ENCODE measurements around the gene AK5. TPM values are rescaled to one million over a fixed set of nuclear protein-coding genes. Genes with fewer than 3 reads are reported as not detected.
"Not testable (repeated sequence)": the region's sequence is repeated elsewhere in the genome, so short reads cannot be mapped to it uniquely, and the experiment has no call there.

The AK5 gene
- total RNA-seq, 1 experiment from 2014 or later: 426 TPM

GRCh38 chr1:77395051-77395450, 113.2 kb downstream of the AK5 start:
- no peak for DNase-seq (ENCODE audit: low read depth)

GRCh38 chr1:77398152-77398551, 116.3 kb downstream of the AK5 start:
- no peak for DNase-seq (ENCODE audit: low read depth)

GRCh38 chr1:77399250-77400086, 117.6 kb downstream of the AK5 start:
- DNase-seq (ENCODE audit: low read depth): no peak

GRCh38 chr1:77400781-77401180, 119.0 kb downstream of the AK5 start:
- peak; percentile 55 for DNase-seq (ENCODE audit: low read depth)

- DNase-seq (ENCODE audit: low read depth): no peak
Measured at GRCh38 chr1:77401384-77401783, 119.6 kb downstream of the AK5 start.

GRCh38 chr1:77405186-77405585, 123.4 kb downstream of the AK5 start:
- peak; percentile 85 for DNase-seq (ENCODE audit: low read depth)

- DNase-seq (ENCODE audit: low read depth): peak; percentile 52
Measured at GRCh38 chr1:77406661-77407060, 124.8 kb downstream of the AK5 start.

- DNase-seq (ENCODE audit: low read depth): peak; percentile 47
Measured at GRCh38 chr1:77407738-77408375, 126.0 kb downstream of the AK5 start.

GRCh38 chr1:77408933-77409332, 127.1 kb downstream of the AK5 start:
- DNase-seq (ENCODE audit: low read depth): not testable (repeated sequence)

GRCh38 chr1:77412069-77412819, 130.4 kb downstream of the AK5 start:
- peak; percentile 66 for DNase-seq (ENCODE audit: low read depth)

GRCh38 chr1:77412820-77413530, 131.2 kb downstream of the AK5 start:
- no peak for DNase-seq (ENCODE audit: low read depth)

- no peak for DNase-seq (ENCODE audit: low read depth)
Measured at GRCh38 chr1:77413541-77414335, 131.9 kb downstream of the AK5 start.

GRCh38 chr1:77415579-77415978, 133.8 kb downstream of the AK5 start:
- no peak for DNase-seq (ENCODE audit: low read depth)

- peak; percentile 42 for DNase-seq (ENCODE audit: low read depth)
Measured at GRCh38 chr1:77416692-77417450, 135.1 kb downstream of the AK5 start.

GRCh38 chr1:77418055-77418454, 136.2 kb downstream of the AK5 start:
- not testable (repeated sequence) for DNase-seq (ENCODE audit: low read depth)

GRCh38 chr1:77421504-77422233, 139.8 kb downstream of the AK5 start:
- no peak for DNase-seq (ENCODE audit: low read depth)

GRCh38 chr1:77424236-77424635, 142.4 kb downstream of the AK5 start:
- DNase-seq (ENCODE audit: low read depth): peak; percentile 80

GRCh38 chr1:77428068-77428467, 146.2 kb downstream of the AK5 start:
- no peak for DNase-seq (ENCODE audit: low read depth)

GRCh38 chr1:77430966-77431690, 149.3 kb downstream of the AK5 start:
- DNase-seq (ENCODE audit: low read depth): peak; percentile 50
